D721Med (cell line): ENCODE results near the gene SMARCAL1.
"Not testable (repeated sequence)": the region's sequence is repeated elsewhere in the genome, so short reads cannot be mapped to it uniquely, and the experiment has no call there.

Source experiments
- DNase-seq: peaks from one replicate; pipeline ENCODE4 v3.0.0; 2011; ENCODE audit warnings: low spot score; ENCODE audit not compliant: insufficient read length
- FAIRE-seq: peaks from 2 replicates; lab custom pipeline; 2011; peaks lifted over from hg19 to GRCh38; lab: Jason Lieb, UNC
- TF ChIP-seq, protein P1 (sequence below): IDR thresholded peaks from 2 replicates; pipeline ENCODE4 v1.5.1; 2012; ENCODE audit warnings: mild to moderate bottlenecking, control low read depth; ENCODE audit not compliant: insufficient read depth; ENCODE audit errors: missing control alignments

The SMARCAL1 gene

DNA sequence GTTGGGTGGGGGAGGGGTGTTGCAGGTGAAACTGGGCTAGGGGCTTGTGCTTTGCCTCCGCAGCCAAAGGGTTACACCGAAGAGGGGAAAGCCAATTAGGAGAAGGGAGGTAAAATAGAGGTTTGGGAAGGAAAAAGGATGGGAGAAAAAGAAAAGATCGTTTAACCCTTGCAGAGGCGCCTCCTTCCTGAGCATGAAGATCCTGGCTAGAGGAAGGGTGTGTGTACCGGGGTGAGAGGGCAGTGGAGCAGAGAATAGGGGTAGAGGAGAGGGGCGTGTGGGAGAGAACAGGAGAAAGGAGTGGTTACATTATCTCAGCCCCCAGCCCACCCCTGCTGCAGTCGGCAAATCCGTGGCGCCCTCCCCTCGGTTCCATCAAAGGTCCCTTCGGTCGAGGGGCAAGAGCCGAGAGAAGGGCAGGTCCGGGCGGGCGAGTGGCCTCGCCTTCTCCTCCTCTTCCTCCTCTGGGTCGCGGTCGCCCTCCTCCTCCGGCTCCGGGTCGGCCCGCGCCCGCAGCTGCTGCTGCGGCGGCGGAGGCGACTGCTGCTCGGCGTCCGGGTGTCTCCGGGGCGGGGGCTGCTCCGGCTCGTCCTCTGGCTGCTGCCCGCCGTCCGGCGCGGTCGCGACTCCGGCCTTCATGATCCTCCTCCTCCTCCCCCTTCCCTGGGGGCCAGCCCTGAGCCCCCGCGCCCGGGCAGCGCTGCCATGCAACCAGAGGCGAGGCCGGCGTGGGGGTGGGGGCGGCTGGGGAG lies 41.1 kb upstream of the SMARCAL1 start:
- FAIRE-seq = no peak

DNA sequence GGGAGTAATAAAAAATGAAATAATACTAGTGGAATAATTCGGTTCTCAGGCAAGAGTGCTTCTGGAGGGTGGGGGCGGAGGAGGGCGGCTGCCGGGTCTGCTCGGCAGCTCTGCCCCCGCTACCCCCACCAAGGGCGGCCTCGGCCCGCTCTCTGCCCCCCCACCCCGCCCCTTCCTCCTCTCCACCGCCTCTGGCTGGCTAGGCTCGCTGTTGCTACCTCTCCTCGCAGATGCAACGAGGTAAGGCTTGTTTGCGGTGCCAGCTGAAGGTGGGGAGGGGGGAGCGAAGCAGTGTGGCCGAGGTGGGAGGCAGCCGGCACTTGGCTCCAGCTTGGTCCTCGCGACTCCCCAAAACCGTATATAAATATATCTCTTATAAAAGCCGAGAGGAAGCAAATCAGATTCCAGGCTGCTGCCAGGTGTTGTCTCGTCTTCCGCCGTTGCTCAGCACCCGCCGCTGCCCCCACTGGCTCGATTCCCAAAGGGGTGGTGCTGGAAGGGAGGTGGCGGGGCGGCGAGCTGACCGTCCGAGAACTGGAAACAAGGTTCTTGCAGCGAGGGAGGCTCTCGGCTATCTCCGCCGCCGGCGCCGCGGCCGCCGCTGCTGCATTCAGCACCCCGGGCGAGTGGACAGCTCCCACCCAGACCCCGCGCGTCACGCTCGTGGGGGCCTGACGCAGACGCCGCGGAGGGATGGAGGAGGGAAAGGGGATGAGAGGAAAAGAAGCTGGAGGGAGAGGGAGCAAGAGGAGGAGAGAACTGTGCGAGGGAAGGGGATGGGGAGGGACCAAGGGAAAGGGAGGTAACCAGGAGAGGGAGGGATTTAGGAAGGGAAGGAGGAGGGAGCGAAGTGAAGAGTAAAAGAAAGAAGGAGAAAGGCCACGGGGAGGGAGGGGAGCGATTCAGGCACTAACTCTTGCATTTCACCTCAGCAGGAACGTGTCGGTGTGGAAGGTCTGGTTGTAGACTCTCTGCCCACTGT lies 40.3 kb upstream of the SMARCAL1 start, which contains the start of gene MARCHF4:
TSS of gene MARCHF4 (minus strand) at position 763 of the 982 bp plus-strand sequence. CDS start 2,223 bp downstream, outside the sequence.
- peak; percentile 34 for DNase-seq
- FAIRE-seq = no peak
- TF ChIP-seq, protein P1, sequence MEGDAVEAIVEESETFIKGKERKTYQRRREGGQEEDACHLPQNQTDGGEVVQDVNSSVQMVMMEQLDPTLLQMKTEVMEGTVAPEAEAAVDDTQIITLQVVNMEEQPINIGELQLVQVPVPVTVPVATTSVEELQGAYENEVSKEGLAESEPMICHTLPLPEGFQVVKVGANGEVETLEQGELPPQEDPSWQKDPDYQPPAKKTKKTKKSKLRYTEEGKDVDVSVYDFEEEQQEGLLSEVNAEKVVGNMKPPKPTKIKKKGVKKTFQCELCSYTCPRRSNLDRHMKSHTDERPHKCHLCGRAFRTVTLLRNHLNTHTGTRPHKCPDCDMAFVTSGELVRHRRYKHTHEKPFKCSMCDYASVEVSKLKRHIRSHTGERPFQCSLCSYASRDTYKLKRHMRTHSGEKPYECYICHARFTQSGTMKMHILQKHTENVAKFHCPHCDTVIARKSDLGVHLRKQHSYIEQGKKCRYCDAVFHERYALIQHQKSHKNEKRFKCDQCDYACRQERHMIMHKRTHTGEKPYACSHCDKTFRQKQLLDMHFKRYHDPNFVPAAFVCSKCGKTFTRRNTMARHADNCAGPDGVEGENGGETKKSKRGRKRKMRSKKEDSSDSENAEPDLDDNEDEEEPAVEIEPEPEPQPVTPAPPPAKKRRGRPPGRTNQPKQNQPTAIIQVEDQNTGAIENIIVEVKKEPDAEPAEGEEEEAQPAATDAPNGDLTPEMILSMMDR = no peak

More for the DNA sequence above, 41.1 kb upstream of the SMARCAL1 start:
- peak; percentile 24 for DNase-seq
- TF ChIP-seq, protein P1 = no peak

DNA sequence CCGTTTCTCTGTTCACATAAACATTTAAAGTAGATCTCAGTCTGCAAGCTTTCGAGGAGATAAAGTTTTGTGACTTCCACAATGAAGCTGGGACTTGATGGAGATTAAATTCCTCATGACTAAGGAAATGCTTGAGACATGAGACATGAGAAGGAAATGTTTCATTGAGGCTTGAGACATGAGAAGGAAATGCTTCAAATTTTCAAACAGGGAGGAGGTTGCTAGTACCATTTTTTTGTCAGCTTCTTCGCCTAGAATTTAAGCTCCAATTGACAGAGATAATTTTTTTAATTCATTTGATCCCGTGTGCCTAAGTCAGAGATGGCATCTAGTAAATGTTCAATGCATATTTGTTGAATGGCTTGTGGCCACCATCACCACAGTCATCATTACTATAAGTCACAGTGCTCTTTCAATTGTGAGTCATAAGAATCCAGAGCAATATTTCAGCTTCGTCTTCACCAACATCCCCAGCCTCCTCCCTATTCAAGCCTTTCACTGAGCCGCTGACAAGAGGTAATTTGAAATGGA lies 39.5 kb upstream of the SMARCAL1 start:
- FAIRE-seq = no peak
- TF ChIP-seq, protein P1 = no peak
- no peak for DNase-seq

DNA sequence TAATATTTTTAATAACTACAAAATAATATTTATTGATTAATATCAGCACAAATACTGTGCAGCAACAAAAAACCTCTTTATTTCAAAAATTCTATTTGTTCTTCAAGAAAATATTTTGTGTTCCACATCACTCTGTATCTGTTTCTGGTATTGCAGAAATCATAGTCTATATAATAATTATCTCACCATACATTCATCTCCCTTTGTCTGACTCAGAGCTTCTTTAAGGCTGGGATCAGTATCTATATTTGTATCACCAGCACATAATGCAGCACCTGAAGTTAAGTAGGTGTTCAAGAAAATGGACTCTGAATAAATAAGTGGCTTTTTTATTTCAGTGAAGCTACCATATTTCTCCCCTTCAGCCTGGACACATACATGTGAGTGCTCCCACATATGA lies 38.4 kb upstream of the SMARCAL1 start:
- TF ChIP-seq, protein P1 = no peak
- FAIRE-seq (no peak), DNase-seq (no peak)

DNA sequence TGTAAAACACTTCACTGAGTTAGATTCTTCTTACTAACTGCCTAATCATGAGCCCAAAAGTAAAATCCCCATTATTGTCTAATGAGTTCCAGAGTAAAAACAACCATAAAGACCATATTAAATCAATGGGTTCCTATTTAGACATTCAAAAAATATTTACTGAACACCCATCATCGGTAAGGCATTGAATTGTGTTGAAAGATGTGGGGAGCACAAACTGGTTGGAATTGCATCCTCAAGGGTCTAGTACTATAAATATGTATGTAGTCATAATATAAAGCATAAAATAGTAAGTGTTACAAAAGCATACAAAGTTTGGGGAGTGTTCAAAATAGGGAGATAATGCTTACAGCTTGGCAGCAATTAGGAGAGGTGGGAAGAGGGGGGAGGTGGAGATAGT lies 37.0 kb upstream of the SMARCAL1 start:
- TF ChIP-seq, protein P1 = no peak
- FAIRE-seq (no peak), DNase-seq (no peak)

DNA sequence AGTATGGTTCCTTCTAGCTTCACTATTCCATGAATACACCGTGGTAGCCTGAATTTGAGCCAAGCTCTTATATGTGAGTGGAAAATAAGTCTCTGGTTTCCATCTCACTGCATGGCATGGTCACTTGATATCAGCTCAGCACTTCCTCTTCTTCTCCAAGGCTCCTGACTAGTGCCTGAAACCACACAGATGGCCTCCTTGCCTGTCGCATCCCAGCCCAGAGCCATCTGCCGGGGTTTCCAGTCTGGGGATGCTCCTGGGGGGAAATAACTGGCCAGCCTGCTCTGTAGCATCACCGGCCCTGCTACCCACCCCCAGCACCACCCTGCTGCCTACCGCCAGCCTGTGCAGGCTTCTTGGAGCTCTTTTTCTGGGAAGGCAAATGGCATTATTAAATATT lies 32.3 kb upstream of the SMARCAL1 start:
- no peak for DNase-seq
- TF ChIP-seq, protein P1 = no peak
- FAIRE-seq = no peak

DNA sequence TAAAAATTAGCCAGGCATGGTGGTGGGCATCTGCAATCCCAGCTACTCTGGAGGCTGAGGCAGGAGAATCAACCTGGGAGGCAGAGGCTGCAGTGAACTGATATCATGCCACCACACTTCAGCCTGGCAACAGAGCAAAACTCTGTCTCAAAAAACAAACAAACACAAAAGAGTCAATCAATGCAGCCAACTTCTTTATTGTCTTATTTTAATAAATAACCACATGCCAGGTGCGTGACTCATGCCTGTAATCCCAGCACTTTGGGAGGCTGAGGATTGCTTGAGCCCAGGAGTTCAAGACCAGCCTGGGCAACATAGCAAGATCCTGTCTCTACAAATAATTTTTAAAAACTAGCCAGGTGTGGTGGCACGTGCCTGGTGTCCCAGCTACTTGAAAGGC lies 27.9 kb upstream of the SMARCAL1 start:
- DNase-seq, FAIRE-seq: not testable (repeated sequence)
